Measurements from ENCODE around the gene TTC7B.

GRCh38 chr14:90703841-90704737 is 112.1 kb downstream of the TTC7B start:
- TF ChIP-seq, protein P1, sequence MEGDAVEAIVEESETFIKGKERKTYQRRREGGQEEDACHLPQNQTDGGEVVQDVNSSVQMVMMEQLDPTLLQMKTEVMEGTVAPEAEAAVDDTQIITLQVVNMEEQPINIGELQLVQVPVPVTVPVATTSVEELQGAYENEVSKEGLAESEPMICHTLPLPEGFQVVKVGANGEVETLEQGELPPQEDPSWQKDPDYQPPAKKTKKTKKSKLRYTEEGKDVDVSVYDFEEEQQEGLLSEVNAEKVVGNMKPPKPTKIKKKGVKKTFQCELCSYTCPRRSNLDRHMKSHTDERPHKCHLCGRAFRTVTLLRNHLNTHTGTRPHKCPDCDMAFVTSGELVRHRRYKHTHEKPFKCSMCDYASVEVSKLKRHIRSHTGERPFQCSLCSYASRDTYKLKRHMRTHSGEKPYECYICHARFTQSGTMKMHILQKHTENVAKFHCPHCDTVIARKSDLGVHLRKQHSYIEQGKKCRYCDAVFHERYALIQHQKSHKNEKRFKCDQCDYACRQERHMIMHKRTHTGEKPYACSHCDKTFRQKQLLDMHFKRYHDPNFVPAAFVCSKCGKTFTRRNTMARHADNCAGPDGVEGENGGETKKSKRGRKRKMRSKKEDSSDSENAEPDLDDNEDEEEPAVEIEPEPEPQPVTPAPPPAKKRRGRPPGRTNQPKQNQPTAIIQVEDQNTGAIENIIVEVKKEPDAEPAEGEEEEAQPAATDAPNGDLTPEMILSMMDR (IDR thresholded peaks at IDR 0.05): no peak
- TF ChIP-seq POLR2A (IDR thresholded peaks at IDR 0.05): no peak

All from Peyer's patch (tissue), 4 donors.